Naive thymus-derived CD4-positive, alpha-beta T cell (primary cell): Measurements from ENCODE around the gene CHST2. TPM values are rescaled to one million over a fixed set of nuclear protein-coding genes. Genes with fewer than 3 reads are reported as not detected.
"Not testable (repeated sequence)": the region's sequence is repeated elsewhere in the genome, so short reads cannot be mapped to it uniquely, and the experiment has no call there.

Experiments used
- ATAC-seq: fragments of 150-1000 bp; cut with Tn5 transposase; 2 replicates; pipeline ENCODE4 v1.10.0; 2021; ENCODE audit warnings: mild to moderate bottlenecking, moderate library complexity
- CTCF ChIA-PET: fragments of 350-600 bp; sonication (Branson Sonifier 250); formaldehyde crosslinking; loops from one replicate; lab custom pipeline; 2021; ENCODE audit warnings: antibody characterized with exemption; lab: Charles Lee
- POLR2A ChIA-PET: fragments of 350-600 bp; sonication (Branson Sonifier 250); formaldehyde crosslinking; loops from one replicate; lab custom pipeline; 2021; ENCODE audit warnings: antibody characterized with exemption, inconsistent platforms; lab: Charles Lee
- DNase-seq, 9 donors: peaks; one replicate each; pipeline versions ENCODE4 v3.0.0 to v3.0.0-alpha.2; 2020 to 2022; ENCODE audit warnings: mixed read lengths in 1 of 9
- H3K27ac ChIP-seq: one replicate; pipeline ENCODE4 v1.7.0; 2013; ENCODE audit warnings: mild to moderate bottlenecking, low read depth, low read length, moderate library complexity
- H3K27me3 ChIP-seq, 2 donors: one replicate each; pipeline ENCODE4 v1.7.0; 2013; ENCODE audit warnings: low read length in 2 of 2, mild to moderate bottlenecking in 2 of 2, moderate library complexity in 2 of 2; ENCODE audit not compliant: control insufficient read depth in 2 of 2, insufficient read depth in 2 of 2
- H3K36me3 ChIP-seq, 3 experiments: 1 replicate in 2 of 3; 2 replicates in 1 of 3; pipeline ENCODE4 v1.7.0; 2013; ENCODE audit warnings: low read length in 3 of 3, mild to moderate bottlenecking in 3 of 3, moderate library complexity in 1 of 3; ENCODE audit not compliant: insufficient read depth in 3 of 3, control insufficient read depth in 2 of 3
- H3K4me1 ChIP-seq, 2 donors: one replicate each; pipeline ENCODE4 v1.7.0; 2013; ENCODE audit warnings: low read length in 2 of 2, mild to moderate bottlenecking in 2 of 2, moderate library complexity in 1 of 2; ENCODE audit not compliant: control insufficient read depth in 2 of 2, insufficient read depth in 2 of 2
- H3K4me3 ChIP-seq: 2 replicates; pipeline ENCODE4 v1.7.0; 2013; ENCODE audit warnings: mild to moderate bottlenecking, low read length
- H3K9me3 ChIP-seq, 3 experiments: 1 replicate in 2 of 3; 2 replicates in 1 of 3; pipeline ENCODE4 v1.7.0; 2013; ENCODE audit warnings: low read length in 3 of 3; ENCODE audit not compliant: control insufficient read depth in 2 of 3
- H3K27ac Mint-ChIP-seq, 9 donors: one replicate each; pipeline ENCODE4 v1.8.0; 2020 to 2022; ENCODE audit warnings: mixed read lengths in 9 of 9, mild to moderate bottlenecking in 8 of 9, moderate library complexity in 5 of 9, inconsistent platforms in 2 of 9
- H3K27me3 Mint-ChIP-seq, 5 donors: one replicate each; pipeline ENCODE4 v1.8.0; 2021 to 2022; ENCODE audit warnings: mixed read lengths in 5 of 5, mild to moderate bottlenecking in 1 of 5
- H3K36me3 Mint-ChIP-seq, 5 donors: one replicate each; pipeline ENCODE4 v1.8.0; 2020 to 2022; ENCODE audit warnings: mixed read lengths in 5 of 5, mild to moderate bottlenecking in 3 of 5, inconsistent platforms in 1 of 5
- H3K4me1 Mint-ChIP-seq, 7 donors: one replicate each; pipeline ENCODE4 v1.8.0; 2020 to 2022; ENCODE audit warnings: mixed read lengths in 7 of 7, mild to moderate bottlenecking in 3 of 7, inconsistent platforms in 1 of 7
- H3K4me3 Mint-ChIP-seq, 10 donors: one replicate each; pipeline ENCODE4 v1.8.0; 2020 to 2022; ENCODE audit warnings: mild to moderate bottlenecking in 10 of 10, mixed read lengths in 10 of 10, moderate library complexity in 6 of 10, inconsistent platforms in 2 of 10
- H3K9me3 Mint-ChIP-seq, 11 donors: one replicate each; pipeline ENCODE4 v1.8.0; 2020 to 2022; ENCODE audit warnings: mixed read lengths in 11 of 11, mild to moderate bottlenecking in 4 of 11, inconsistent platforms in 1 of 11, moderate library complexity in 1 of 11
- intact Hi-C, 2 donors: fragments of 100-400 bp; cut with micrococcal nuclease; formaldehyde crosslinking; loops; one replicate each; pipeline ENCODE4 v1.15.1; 2023
- polyA plus RNA-seq, 2 donors: library from polyadenylated mRNA; unstranded; fragments of 300-500 nt; fragmentation: Illumina TruSeq; gene quantifications; one replicate each; pipeline ENCODE4 v1.2.3, GENCODE V29; 2021
- total RNA-seq, 6 experiments: library from RNA in 5 of 6; stranded (reverse) in 5 of 6; gene quantifications; 1 replicate in 5 of 6; 2 replicates in 1 of 6; pipeline ENCODE4 v1.2.3 and lab custom pipeline; 2021 to 2026

Gene CHST2, protein sequence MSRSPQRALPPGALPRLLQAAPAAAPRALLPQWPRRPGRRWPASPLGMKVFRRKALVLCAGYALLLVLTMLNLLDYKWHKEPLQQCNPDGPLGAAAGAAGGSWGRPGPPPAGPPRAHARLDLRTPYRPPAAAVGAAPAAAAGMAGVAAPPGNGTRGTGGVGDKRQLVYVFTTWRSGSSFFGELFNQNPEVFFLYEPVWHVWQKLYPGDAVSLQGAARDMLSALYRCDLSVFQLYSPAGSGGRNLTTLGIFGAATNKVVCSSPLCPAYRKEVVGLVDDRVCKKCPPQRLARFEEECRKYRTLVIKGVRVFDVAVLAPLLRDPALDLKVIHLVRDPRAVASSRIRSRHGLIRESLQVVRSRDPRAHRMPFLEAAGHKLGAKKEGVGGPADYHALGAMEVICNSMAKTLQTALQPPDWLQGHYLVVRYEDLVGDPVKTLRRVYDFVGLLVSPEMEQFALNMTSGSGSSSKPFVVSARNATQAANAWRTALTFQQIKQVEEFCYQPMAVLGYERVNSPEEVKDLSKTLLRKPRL
- 10 to 100 TPM in 1 of 5 experiments, 1 to 10 TPM in 4; 3.4 to 12.3 (median 4.5) TPM for total RNA-seq
- polyA plus RNA-seq = 10 to 100 TPM in 1 of 2 donors, 1 to 10 TPM in 1; 6.6 to 11.5 TPM
- total RNA-seq (lab: John Stamatoyannopoulos, UW) = 8.1 reads per million, percentile 32 among the genes with 10 or more reads in this experiment

DNA sequence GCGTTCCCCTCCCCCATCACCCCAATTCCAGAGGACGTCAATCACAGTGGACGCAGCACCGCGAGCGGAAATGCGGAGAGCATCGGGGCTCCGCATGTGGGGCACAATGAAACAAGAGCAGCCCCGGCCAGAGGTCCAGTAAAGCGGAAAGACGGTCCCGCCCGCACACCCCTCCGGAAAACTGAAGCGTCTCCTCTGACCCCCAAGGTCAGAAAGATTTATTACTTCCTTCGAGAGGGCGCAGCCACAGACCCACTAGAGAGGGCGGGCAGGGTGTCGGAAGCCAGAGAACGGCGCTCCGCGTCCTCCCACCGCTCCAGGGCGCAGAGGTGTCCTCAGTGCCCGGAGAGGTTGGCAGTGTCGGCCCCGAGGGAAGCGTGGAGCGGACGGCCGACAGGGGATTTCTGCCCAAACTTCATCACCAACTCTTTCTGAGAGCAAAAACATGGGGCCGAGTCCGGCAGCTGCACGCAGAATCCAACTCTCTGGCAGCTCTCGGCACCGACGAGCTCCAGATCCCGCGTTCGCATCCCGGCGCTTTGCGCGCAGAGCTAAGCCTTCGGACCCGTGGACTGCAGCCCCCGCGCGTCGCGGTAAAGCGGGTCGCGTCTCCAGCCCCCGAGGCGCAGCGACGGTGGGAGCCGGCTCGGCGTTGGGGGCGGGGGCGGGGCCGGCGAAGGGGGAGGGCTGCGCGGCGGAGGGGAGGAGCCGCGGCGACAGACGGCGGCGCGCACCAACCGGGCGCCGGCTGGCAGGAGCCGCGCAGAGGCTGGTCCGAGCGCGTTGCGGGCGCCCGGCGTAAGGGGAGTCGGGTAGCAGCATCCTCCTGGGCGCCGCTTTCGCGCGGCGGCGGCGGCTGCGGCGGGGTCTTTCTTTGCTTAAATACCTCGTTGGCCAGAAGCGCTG lies at the start of gene CHST2:
CHST2 (plus strand) TSS at position 763 of the 906 bp plus-strand sequence. CDS start 1,046 bp downstream, outside the sequence.
- peaks cover 21 to 54% (median 45%) of the 10 kb centered on the region in 7 donors for H3K4me1 Mint-ChIP-seq
- H3K9me3 ChIP-seq = no peaks in the 10 kb centered on the region
- peaks cover 0 to 19% (median 0%) of the 10 kb centered on the region in 5 donors for H3K27me3 Mint-ChIP-seq
- H3K4me3 Mint-ChIP-seq = peak within 1 kb of the TSS; percentile 90 to 97 (median 94)
- H3K27me3 ChIP-seq = no peaks in the 10 kb centered on the region
- ATAC-seq = peak; percentile 85
- H3K36me3 Mint-ChIP-seq = peaks cover 0 to 6% (median 0%) of the 10 kb centered on the region in 5 donors
- ChIA-PET POLR2A (interaction anchor here (1.0 to 2.1 kb wide), 4 partner anchors 8 to 852 kb away, joined by 3 to 12 read pairs (median 5); partner anchors contain the start of gene DIPK2A), CTCF (interaction anchor here (1.4 kb wide), 1 partner anchor 555 kb away, joined by 3 read pairs; no protein-coding TSS in a partner anchor)
- no peaks in the 10 kb centered on the region for H3K9me3 Mint-ChIP-seq
- H3K4me3 ChIP-seq = peak within 1 kb of the TSS; percentile 95
- peaks cover 0 to 10% (median 0%) of the 10 kb centered on the region in 3 experiments for H3K36me3 ChIP-seq
- intact Hi-C loops = loop anchor here (1.0 to 5.0 kb wide), 4 partner anchors 118 to 853 kb away; partner anchors contain the start of genes DIPK2A (in 2 of the 2) and U2SURP (in 2 of the 2)
- H3K4me1 ChIP-seq = peaks cover 0 to 29% of the 10 kb centered on the region in 2 donors
- DNase-seq = peak; percentile 60 to 78 (median 74)
- H3K27ac Mint-ChIP-seq = peak within 1 kb of the TSS; percentile 81 to 93 (median 87)
- H3K27ac ChIP-seq = peak within 1 kb of the TSS; percentile 76

DNA sequence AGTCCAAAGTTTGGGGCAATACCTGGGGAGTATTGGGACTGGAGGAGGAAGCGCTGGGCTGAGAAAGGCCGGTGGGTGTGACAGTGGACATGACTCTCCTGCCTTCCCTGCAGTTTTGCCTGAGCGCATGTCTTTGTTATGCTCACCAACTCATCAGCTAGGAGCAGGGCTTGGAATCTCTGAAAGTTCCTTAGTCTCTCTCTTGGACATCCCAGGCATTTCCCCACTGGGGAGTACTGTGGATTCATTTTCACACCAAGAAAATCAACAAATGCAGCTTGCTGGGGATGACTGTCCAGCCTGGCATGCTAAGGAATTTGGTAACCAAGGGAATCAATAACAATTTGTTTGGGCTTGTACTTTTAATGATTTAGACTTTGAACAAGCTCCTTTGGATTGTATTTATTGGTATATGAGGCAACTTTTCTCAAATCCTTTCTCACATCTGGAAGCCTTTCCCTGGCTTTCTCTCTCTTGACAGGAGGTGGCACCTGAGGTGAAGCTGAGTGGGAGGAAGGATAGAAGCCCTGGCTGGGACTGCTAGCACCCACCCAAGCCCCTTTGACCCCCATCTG lies 48.5 kb upstream of the CHST2 start:
- ATAC-seq = no peak
- ChIA-PET POLR2A (no interaction called here), CTCF (no interaction called here)
- Mint-ChIP-seq H3K9me3 (no peaks in the 10 kb centered on the region), H3K4me1 (no peaks in the 10 kb centered on the region), H3K27ac (no peak overlapping the region), H3K27me3 (no peaks in the 10 kb centered on the region), H3K4me3 (no peak overlapping the region), H3K36me3 (no peaks in the 10 kb centered on the region)
- DNase-seq = no peak
- intact Hi-C loops = no loop called here
- Histone ChIP-seq H3K27ac (no peak overlapping the region), H3K27me3 (no peaks in the 10 kb centered on the region), H3K36me3 (no peaks in the 10 kb centered on the region), H3K9me3 (no peaks in the 10 kb centered on the region), H3K4me1 (no peaks in the 10 kb centered on the region), H3K4me3 (no peak overlapping the region)

DNA sequence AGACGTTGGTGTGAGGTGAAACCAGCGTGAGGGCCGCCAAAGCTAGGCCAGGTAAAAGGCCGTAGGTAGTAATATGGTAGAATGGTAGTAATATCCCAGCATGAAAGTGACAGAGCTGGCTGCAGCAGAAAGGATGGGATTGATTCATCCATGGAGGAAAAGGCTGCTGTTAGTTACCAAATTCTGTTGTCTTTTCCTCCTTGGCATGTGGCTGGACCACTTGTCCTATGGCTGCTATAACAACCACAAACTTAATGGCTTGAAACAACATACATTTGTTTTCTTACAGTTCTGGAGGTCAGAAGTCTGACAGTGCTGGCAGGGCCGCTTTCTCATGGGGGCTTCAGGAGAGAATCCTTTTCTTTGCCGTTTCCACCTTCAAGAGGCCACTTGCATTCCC lies 47.8 kb upstream of the CHST2 start:
- no peak overlapping the region for H3K27ac Mint-ChIP-seq
- POLR2A ChIA-PET = no interaction called here

DNA sequence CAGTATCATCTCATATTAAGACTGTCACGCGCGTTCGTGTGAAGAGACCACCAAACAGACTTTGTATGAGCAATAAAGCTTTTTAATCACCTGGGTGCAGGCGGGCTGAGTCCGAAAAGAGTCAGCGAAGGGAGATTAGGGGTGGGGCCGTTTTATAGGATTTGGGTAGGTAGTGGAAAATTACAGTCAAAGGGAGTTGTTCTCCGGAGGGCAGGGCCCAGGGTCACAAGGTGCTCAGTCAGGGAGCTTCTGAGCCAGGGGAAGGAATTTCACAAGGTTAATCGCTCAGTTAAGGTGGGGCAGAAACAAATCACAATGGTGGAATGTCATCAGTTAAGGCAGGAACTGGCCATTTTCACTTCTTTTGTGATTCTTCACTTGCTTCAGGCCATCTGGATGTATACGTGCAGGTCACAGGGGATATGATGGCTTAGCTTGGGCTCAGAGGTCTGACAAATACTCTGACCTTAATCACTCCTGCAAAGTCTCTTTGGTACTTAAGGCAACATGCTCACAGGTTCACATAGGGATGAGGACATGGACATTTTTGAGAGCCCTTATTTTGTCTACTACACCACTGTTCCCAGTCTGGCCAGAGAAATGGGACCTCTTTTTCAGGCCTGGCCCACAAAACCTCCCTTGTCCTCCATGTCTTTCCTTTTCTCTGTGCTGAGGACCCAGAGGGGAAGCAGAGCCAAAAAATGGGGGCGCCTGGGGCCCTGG lies 47.1 kb upstream of the CHST2 start:
- H3K4me3 ChIP-seq, POLR2A ChIA-PET, DNase-seq, H3K27me3 Mint-ChIP-seq, H3K27ac Mint-ChIP-seq, H3K27me3 ChIP-seq, H3K27ac ChIP-seq, H3K36me3 Mint-ChIP-seq, intact Hi-C loops, H3K4me1 ChIP-seq, H3K9me3 Mint-ChIP-seq, CTCF ChIA-PET, H3K4me3 Mint-ChIP-seq, H3K4me1 Mint-ChIP-seq, H3K9me3 ChIP-seq, ATAC-seq, H3K36me3 ChIP-seq: not testable (repeated sequence)

More for the DNA sequence above, 47.8 kb upstream of the CHST2 start:
- Histone ChIP-seq H3K27ac (no peak overlapping the region), H3K4me3 (no peak overlapping the region), H3K27me3 (no peaks in the 10 kb centered on the region), H3K4me1 (no peaks in the 10 kb centered on the region), H3K36me3 (no peaks in the 10 kb centered on the region), H3K9me3 (no peaks in the 10 kb centered on the region)
- Mint-ChIP-seq H3K4me1 (no peaks in the 10 kb centered on the region), H3K36me3 (no peaks in the 10 kb centered on the region), H3K9me3 (no peaks in the 10 kb centered on the region), H3K27me3 (no peaks in the 10 kb centered on the region), H3K4me3 (no peak overlapping the region)
- DNase-seq = no peak
- CTCF ChIA-PET = no interaction called here
- ATAC-seq = no peak
- intact Hi-C loops = no loop called here

DNA sequence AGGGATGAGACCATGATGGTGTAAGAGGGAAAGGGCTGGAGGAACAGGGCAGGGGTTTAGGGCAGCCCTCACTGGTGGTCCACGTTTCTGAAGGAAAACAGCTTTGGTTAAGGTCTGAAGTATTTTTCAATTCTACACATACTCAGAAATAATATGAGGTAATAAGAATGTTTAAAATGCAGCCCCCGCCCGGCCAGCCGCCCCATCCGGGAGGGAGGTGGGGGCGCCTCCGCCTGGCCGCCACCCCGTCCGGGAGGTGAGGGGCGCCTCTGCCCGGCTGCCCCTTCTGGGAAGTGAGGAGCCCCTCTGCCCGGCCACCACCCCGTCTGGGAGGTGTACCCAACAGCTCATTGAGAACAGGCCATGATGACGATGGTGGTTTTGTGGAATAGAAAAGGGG lies 46.0 kb upstream of the CHST2 start:
- H3K4me3 ChIP-seq, H3K27ac Mint-ChIP-seq, H3K4me3 Mint-ChIP-seq, intact Hi-C loops, H3K27me3 ChIP-seq, H3K4me1 Mint-ChIP-seq, DNase-seq, H3K27me3 Mint-ChIP-seq, H3K9me3 Mint-ChIP-seq, H3K4me1 ChIP-seq, ATAC-seq, H3K27ac ChIP-seq, H3K9me3 ChIP-seq, H3K36me3 Mint-ChIP-seq, CTCF ChIA-PET, POLR2A ChIA-PET, H3K36me3 ChIP-seq: not testable (repeated sequence)

DNA sequence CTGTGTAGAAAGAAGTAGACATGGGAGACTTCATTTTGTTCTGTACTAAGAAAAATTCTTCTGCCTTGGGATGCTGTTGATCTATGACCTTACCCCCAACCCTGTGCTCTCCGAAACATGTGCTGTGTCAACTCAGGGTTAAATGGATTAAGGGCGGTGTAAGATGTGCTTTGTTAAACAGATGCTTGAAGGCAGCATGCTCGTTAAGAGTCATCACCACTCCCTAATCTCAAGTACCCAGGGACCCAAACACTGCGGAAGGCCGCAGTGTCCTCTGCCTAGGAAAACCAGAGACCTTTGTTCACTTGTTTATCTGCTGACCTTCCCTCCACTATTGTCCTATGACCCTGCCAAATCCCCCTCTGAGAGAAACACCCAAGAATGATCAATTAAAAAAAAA lies 45.6 kb upstream of the CHST2 start:
- H3K9me3 ChIP-seq, H3K27ac Mint-ChIP-seq, intact Hi-C loops, H3K27me3 ChIP-seq, H3K27me3 Mint-ChIP-seq, H3K36me3 Mint-ChIP-seq, POLR2A ChIA-PET, H3K9me3 Mint-ChIP-seq, H3K27ac ChIP-seq, ATAC-seq, H3K4me1 ChIP-seq, H3K4me3 Mint-ChIP-seq, H3K4me1 Mint-ChIP-seq, DNase-seq, H3K4me3 ChIP-seq, CTCF ChIA-PET, H3K36me3 ChIP-seq: not testable (repeated sequence)
